Neuron (in vitro differentiated cells): ENCODE data around the gene MAPK7.

Source experiments
- H2AFZ ChIP-seq: one replicate; pipeline ENCODE4 v1.6.1; 2013; ENCODE audit warnings: low read depth, mild to moderate bottlenecking, inconsistent platforms, low read length, moderate library complexity
- H3K27me3 ChIP-seq: one replicate; pipeline ENCODE4 v1.6.1; 2013; ENCODE audit warnings: low read length; ENCODE audit not compliant: insufficient read depth
- H3K36me3 ChIP-seq: one replicate; pipeline ENCODE4 v1.6.1; 2013; ENCODE audit warnings: low read length; ENCODE audit not compliant: insufficient read depth
- H3K4me1 ChIP-seq: one replicate; pipeline ENCODE4 v1.6.1; 2013; ENCODE audit warnings: low read length; ENCODE audit not compliant: insufficient read depth
- H3K4me3 ChIP-seq: 2 replicates; pipeline ENCODE4 v1.5.1; 2013; ENCODE audit warnings: mild to moderate bottlenecking, low read length, moderate library complexity
- H3K9me3 ChIP-seq: one replicate; pipeline ENCODE4 v1.6.1; 2013; ENCODE audit warnings: low read length

The MAPK7 gene

GRCh38 chr17:19336938-19337711, 41.2 kb upstream of the MAPK7 start:
- Histone ChIP-seq H3K4me3 (no peak overlapping the region), H3K27me3 (no peaks in the 10 kb centered on the region), H3K36me3 (peaks cover 10% of the 10 kb centered on the region), H2AFZ (no peak overlapping the region), H3K4me1 (peaks cover 8% of the 10 kb centered on the region), H3K9me3 (no peaks in the 10 kb centered on the region)

- Histone ChIP-seq H3K4me3 (no peak overlapping the region), H3K4me1 (peaks cover 12% of the 10 kb centered on the region), H2AFZ (no peak overlapping the region), H3K27me3 (no peaks in the 10 kb centered on the region), H3K9me3 (no peaks in the 10 kb centered on the region), H3K36me3 (peaks cover 10% of the 10 kb centered on the region)
These were observed 40.6 kb upstream of the MAPK7 start for GRCh38 chr17:19337712-19338023.

- Histone ChIP-seq H3K36me3 (peaks cover 5% of the 10 kb centered on the region), H2AFZ (no peak overlapping the region), H3K9me3 (no peaks in the 10 kb centered on the region), H3K4me1 (peaks cover 12% of the 10 kb centered on the region), H3K27me3 (no peaks in the 10 kb centered on the region), H3K4me3 (no peak overlapping the region)
These were observed 40.0 kb upstream of the MAPK7 start for GRCh38 chr17:19338031-19338990.

- no peaks in the 10 kb centered on the region for H3K9me3 ChIP-seq
- H3K4me1 ChIP-seq: peaks cover 12% of the 10 kb centered on the region
- H3K36me3 ChIP-seq: no peaks in the 10 kb centered on the region
- no peak overlapping the region for H2AFZ ChIP-seq
- no peaks in the 10 kb centered on the region for H3K27me3 ChIP-seq
- H3K4me3 ChIP-seq: no peak overlapping the region
These were observed 38.9 kb upstream of the MAPK7 start for GRCh38 chr17:19339341-19339815.

- Histone ChIP-seq H3K27me3 (no peaks in the 10 kb centered on the region), H3K4me1 (peaks cover 12% of the 10 kb centered on the region), H3K9me3 (no peaks in the 10 kb centered on the region), H3K36me3 (no peaks in the 10 kb centered on the region), H2AFZ (no peak overlapping the region), H3K4me3 (no peak overlapping the region)
These were observed 37.1 kb upstream of the MAPK7 start for GRCh38 chr17:19341211-19341631.

- Histone ChIP-seq H3K27me3 (no peaks in the 10 kb centered on the region), H3K4me1 (peaks cover 16% of the 10 kb centered on the region), H3K36me3 (no peaks in the 10 kb centered on the region), H3K4me3 (no peak overlapping the region), H3K9me3 (no peaks in the 10 kb centered on the region), H2AFZ (no peak overlapping the region)
These were observed 36.4 kb upstream of the MAPK7 start for GRCh38 chr17:19341641-19342610.

- Histone ChIP-seq H2AFZ (no peak overlapping the region), H3K4me1 (peaks cover 20% of the 10 kb centered on the region), H3K9me3 (no peaks in the 10 kb centered on the region), H3K4me3 (no peak overlapping the region), H3K36me3 (no peaks in the 10 kb centered on the region), H3K27me3 (no peaks in the 10 kb centered on the region)
These were observed 35.6 kb upstream of the MAPK7 start for GRCh38 chr17:19342611-19343255.

GRCh38 chr17:19343256-19343630, 35.1 kb upstream of the MAPK7 start:
- Histone ChIP-seq H3K9me3 (no peaks in the 10 kb centered on the region), H3K4me3 (no peak overlapping the region), H2AFZ (no peak overlapping the region), H3K36me3 (no peaks in the 10 kb centered on the region), H3K27me3 (no peaks in the 10 kb centered on the region), H3K4me1 (peaks cover 20% of the 10 kb centered on the region)

GRCh38 chr17:19343671-19344151, 34.6 kb upstream of the MAPK7 start:
- Histone ChIP-seq H3K4me3 (no peak overlapping the region), H3K4me1 (peaks cover 20% of the 10 kb centered on the region), H3K9me3 (no peaks in the 10 kb centered on the region), H3K27me3 (no peaks in the 10 kb centered on the region), H2AFZ (no peak overlapping the region), H3K36me3 (no peaks in the 10 kb centered on the region)

GRCh38 chr17:19344311-19345066, 33.8 kb upstream of the MAPK7 start:
- no peak overlapping the region for H3K4me3 ChIP-seq
- H3K27me3 ChIP-seq: no peaks in the 10 kb centered on the region
- peaks cover 19% of the 10 kb centered on the region for H3K4me1 ChIP-seq
- no peaks in the 10 kb centered on the region for H3K36me3 ChIP-seq
- no peak overlapping the region for H2AFZ ChIP-seq
- no peaks in the 10 kb centered on the region for H3K9me3 ChIP-seq

- Histone ChIP-seq H3K27me3 (no peaks in the 10 kb centered on the region), H3K4me3 (no peak overlapping the region)
These were observed 33.2 kb upstream of the MAPK7 start for GRCh38 chr17:19345067-19345460.

More at GRCh38 chr17:19345067-19345460, 33.2 kb upstream of the MAPK7 start:
- Histone ChIP-seq H3K4me1 (peaks cover 16% of the 10 kb centered on the region), H3K36me3 (no peaks in the 10 kb centered on the region), H3K9me3 (no peaks in the 10 kb centered on the region), H2AFZ (no peak overlapping the region)
